ENCODE results near the gene KLHL14.
"Not testable (repeated sequence)": the region's sequence is repeated elsewhere in the genome, so short reads cannot be mapped to it uniquely, and the experiment has no call there.

KLHL14 gene

GRCh38 chr18:32772581-32773381 lies at the start of gene KLHL14:
TSS of gene KLHL14 (minus strand) at chr18:32773023. CDS start at chr18:32770591, 2,432 bp downstream.
- DNase-seq (ENCODE audit: low read depth in 2 of 2), result no peak

DNA sequence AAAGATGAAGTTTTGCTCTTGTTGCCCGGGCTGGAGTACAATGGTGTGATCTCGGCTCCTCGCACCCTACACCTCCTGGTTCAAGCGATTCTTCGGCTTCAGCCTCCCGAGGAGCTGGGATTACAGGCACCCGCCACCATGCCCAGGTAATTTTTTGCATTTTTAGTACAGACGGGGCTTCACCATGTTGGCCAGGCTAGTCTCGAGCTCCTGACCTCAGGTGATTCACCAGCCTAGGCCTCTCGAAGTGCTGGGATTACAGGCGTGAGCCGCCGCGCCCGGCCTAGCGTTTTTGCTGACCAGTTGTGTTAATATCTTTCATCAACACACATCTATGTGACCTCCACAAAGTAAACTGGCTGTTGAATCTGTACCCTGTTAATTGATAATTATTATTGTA lies 49.4 kb upstream of the KLHL14 start:
- no peak for DNase-seq (ENCODE audit: low read depth in 2 of 2)

DNA sequence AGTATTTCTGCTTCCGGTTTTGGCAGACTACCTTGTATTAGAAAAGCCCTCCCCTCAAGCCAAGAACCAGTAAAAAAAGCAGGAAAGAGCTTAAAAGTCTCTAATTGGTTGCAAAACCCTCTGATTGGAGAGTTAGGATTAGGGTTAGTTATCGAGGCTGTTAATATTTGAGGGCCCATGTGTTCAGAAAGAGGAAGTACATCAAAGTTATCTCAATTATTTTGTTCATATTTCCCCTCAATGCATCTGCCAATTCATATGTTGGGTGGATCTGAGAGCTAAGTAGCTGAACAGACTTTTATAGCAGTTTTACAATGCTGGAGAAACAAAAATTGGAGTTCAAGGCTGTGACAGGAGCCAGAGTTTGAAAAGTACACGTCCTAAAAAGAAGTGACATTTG lies 43.1 kb upstream of the KLHL14 start:
- DNase-seq (ENCODE audit: low read depth in 2 of 2), result no peak

- DNase-seq (ENCODE audit: low read depth in 2 of 2), result no peak
These were observed 39.5 kb upstream of the KLHL14 start for GRCh38 chr18:32812342-32812741.

- DNase-seq (ENCODE audit: low read depth in 2 of 2), result no peak
These were observed 37.5 kb upstream of the KLHL14 start for GRCh38 chr18:32810314-32810713.

- no peak for DNase-seq (ENCODE audit: low read depth in 2 of 2)
These were observed 32.5 kb upstream of the KLHL14 start for GRCh38 chr18:32805354-32805753.

DNA sequence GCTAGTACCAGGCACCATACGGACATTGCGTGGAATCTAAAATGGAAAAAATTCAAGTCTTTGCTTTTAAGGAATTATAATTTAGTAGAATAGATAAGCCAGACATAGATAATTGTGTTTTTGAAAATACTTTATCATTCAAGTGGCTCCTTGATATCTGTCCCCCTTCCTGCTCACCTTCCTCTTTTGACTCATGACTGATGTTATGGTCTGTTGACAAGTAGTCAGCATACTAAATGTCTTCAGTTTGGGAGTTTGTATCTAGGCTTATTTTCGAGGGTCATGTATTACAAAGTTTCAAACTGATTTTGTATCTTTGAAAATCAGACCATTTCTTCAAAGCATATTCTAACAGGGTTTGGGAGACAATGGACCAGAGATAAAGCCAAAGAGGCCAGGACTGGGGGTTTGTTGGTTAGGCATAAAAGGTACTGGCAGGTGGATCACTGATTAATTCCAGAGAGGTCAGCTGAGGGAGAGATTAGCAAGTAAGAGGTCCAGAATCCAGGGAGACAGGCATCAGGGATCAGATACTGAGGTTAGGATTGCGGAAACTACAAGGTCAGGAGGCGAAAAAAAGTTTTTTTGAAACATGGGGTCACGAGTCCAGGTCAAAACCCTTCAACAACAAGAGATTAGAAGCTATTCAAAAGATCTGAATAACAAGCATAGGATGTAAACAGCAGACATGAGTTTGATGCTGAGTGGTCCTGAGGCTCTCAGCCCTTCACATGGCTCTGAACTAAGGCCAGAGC lies 31.5 kb upstream of the KLHL14 start:
- DNase-seq (ENCODE audit: low read depth in 2 of 2), result no peak

DNA sequence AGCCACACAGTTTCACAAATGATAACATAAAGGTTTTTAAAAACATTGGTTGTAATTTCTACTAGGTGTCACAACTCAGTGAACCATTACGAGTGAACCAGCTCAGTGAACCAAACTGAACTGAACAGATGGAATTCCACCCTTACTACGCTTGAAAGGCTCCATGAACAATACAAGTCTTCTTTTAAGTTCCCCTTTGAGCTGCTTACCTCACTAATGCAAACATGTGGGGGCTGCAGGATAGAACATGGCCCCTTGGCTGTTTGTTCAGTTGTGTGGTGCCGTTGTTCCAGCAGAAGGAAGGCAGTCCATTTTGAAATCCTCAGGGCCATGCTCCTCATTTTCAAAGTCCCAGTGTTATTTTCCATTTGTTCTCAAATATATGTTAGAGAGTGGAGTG lies 30.7 kb upstream of the KLHL14 start:
- no peak for DNase-seq (ENCODE audit: low read depth in 2 of 2)

DNA sequence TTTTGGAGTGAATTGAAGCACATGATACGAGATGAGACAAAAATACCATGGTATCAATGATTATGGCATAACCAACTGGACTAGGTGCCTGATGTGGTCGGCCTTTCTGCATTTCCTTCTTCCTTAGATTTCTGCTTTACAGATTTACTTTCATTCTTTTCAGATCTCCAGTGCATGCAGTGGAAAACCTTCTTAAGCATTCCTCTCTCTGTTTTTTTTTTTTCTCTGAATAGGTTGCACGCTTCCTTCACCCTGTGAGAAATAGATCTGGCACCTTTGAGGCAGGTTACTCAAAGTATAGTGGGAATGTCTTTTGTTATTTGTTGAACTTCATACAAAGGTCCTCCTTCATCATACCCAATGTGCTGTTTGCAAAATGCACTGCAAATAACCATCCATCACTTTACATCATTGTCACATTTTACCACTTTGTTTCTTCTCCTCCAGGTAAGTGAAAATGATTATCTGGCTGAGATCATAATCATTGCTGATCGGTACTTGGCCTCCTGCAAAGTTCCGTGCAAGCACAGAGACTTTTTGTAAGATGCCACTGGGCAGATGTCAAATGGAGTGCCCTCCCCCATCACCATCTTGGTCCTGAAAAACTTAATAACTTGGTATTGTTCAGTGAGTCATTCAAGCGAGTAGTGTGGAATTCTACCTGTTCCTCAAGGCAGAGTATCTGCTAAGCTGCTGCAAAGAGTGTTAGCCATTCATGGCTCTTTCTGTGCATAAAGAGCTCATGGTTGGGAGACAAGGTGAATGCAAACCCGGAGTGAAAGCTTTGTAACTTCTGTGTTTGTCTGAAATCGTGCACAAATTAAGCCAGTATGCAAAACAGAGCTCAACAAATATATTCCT lies 30.0 kb upstream of the KLHL14 start:
- DNase-seq (ENCODE audit: low read depth in 2 of 2), result no peak

DNA sequence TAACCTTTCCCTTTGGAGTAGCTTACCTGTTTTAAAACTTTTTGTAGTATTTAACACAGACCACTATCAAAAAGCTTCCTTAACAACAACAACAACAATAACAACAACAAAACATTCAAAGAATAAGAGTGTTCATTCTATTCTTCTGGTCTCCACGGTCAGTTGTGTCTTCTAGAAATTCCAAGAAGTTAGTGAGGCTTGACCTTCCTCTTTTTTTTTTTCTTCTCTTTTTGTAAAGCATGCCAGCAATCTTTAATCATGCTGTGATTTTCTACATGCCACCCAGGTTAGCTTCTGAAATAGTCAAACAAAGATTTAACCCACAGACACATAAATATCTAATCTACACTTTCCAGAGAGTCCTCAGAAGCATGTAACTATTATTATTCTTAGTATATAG lies 28.4 kb upstream of the KLHL14 start:
- DNase-seq (ENCODE audit: low read depth in 2 of 2), result no peak

GRCh38 chr18:32798209-32798960 lies 25.6 kb upstream of the KLHL14 start:
- DNase-seq (ENCODE audit: low read depth in 2 of 2), result no peak

- not testable (repeated sequence) for DNase-seq (ENCODE audit: low read depth in 2 of 2)
These were observed 21.8 kb upstream of the KLHL14 start for GRCh38 chr18:32794667-32795066.

- no peak for DNase-seq (ENCODE audit: low read depth in 2 of 2)
These were observed 6.2 kb upstream of the KLHL14 start for GRCh38 chr18:32779010-32779409.

GRCh38 chr18:32777049-32777448 lies 4.2 kb upstream of the KLHL14 start:
- no peak for DNase-seq (ENCODE audit: low read depth in 2 of 2)

DNA sequence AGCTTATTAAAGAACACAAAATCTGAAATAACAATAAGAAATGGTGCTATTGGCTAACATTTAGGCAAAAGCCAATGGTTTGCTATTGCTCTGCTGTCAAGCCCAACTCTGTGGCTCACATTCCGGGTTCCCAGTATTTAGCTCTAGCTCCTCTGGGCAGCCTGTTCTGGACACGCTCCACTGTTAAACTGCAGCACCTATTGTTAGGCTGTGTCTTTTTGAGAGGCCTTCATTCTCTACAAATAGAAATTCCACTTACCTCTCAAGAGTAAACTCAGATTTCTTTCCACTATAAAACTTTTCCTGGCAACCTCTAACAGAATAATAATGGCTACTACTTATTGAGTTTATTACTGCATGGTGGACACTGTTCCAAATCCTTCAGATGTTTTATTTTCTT lies 3.7 kb upstream of the KLHL14 start:
- no peak for DNase-seq (ENCODE audit: low read depth in 2 of 2)

GRCh38 chr18:32775628-32776027 lies 2.8 kb upstream of the KLHL14 start:
- DNase-seq (ENCODE audit: low read depth in 2 of 2), result no peak

DNA sequence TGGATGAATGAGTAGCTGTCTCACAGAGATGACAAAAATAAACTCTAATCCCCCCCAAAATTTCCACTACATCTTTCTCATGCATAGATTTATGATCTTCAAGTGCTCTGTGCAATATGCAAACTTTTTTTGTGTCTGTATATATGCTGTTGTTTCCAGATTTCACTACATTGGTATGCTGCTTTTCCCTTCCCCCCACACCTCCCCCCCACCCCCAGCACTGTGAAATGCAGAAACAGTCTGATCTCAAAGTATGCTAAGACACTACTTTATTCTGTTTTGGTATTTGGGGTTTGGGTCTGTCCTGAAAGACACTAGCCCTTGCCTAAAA lies 524 bp upstream of the KLHL14 start:
- DNase-seq (ENCODE audit: low read depth in 2 of 2), result no peak

GRCh38 chr18:32771871-32772580 lies 797 bp downstream of the KLHL14 start:
- no peak for DNase-seq (ENCODE audit: low read depth in 2 of 2)

DNA sequence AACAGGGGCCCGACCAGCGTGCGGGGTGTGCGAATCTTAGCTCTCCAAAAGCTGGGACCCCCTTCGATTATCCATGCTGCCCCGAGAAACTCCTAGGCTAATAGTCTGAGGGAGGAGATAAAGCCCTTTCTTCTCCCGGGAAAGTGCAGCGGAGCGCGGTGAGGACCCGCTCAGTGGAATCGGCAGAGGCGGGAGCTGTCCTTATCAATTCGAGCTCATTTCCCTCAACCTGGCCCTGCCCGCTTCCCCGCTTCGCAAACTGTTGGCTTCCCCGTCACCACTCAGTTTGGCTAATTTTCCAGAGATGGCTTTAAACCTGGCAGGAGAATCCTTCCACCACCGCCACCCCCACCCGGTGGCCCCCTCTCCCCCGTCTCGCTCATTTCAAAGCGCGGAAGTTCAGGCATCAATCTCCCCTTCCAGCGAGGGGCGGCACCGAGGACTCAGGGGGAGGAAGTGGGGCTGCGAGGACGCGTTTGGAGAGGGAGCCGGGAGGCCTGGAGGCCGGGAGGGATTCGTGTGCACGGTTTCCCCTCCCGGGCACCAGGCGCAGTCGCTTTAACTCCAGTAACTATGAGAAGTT lies 1.6 kb downstream of the KLHL14 start:
- DNase-seq (ENCODE audit: low read depth in 2 of 2), result no peak

- DNase-seq (ENCODE audit: low read depth in 2 of 2), result no peak
These were observed 2.1 kb downstream of the KLHL14 start for GRCh38 chr18:32770666-32771168.

Measured in stimulated activated CD8-positive, alpha-beta memory T cell treated with anti-CD3 and anti-CD28 coated beads, Interleukin-7, amount 100 ng/mL, for 1 hour (primary cell).